GM12801 (cell line): ENCODE results near the gene SBNO2.

Experiments
- CTCF ChIP-seq: IDR thresholded peaks from one replicate; pipeline ENCODE4 v1.5.1; 2011; ENCODE audit warnings: control low read depth; ENCODE audit not compliant: insufficient read length; ENCODE audit errors: extremely low read depth

SBNO2 gene

GRCh38 chr19:1144741-1145140 is 29.3 kb downstream of the SBNO2 start:
- no peak for TF ChIP-seq CTCF

- TF ChIP-seq CTCF, result no peak
These were observed 30.2 kb downstream of the SBNO2 start for GRCh38 chr19:1143828-1144399.

GRCh38 chr19:1141944-1142343 is 32.1 kb downstream of the SBNO2 start:
- no peak for TF ChIP-seq CTCF

DNA sequence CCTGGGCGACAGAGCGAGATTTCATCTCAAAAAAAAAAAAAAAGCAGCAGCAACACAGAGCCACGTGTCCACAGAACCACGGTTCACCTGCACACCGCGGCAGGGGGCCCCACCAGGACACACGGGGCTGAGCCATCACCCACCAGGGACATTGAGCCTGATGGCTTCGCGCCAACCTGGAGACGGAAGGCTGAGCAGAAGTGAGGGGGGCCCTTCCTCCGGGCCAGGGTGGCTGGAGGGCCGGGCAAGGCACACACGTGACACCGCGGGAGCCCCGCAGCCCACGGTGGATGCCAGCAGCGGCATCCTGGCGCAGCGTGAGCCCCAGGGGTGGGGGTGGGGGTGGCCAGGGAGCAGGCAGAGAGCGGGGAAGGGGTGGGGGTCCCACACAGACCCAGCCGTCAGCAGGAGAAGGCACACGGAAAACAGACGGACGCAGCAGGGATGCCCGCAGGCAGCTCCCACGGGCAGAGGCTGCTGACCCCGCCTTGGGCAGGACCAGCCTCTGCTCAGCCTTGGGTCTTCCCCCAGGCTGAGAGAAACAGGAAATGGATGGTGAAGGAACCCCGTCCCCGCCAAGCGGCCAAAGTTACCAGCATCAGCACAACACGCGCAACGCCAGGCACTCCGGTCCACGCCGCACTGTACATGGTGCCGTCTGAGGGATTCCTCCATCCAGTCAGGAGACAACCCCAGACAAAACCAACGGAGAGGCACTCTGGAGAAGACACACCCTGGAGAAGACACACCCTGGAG is 33.6 kb downstream of the SBNO2 start:
- no peak for TF ChIP-seq CTCF

GRCh38 chr19:1139126-1139525 is 34.9 kb downstream of the SBNO2 start:
- no peak for TF ChIP-seq CTCF

GRCh38 chr19:1138121-1138520 is 35.9 kb downstream of the SBNO2 start:
- TF ChIP-seq CTCF, result no peak

DNA sequence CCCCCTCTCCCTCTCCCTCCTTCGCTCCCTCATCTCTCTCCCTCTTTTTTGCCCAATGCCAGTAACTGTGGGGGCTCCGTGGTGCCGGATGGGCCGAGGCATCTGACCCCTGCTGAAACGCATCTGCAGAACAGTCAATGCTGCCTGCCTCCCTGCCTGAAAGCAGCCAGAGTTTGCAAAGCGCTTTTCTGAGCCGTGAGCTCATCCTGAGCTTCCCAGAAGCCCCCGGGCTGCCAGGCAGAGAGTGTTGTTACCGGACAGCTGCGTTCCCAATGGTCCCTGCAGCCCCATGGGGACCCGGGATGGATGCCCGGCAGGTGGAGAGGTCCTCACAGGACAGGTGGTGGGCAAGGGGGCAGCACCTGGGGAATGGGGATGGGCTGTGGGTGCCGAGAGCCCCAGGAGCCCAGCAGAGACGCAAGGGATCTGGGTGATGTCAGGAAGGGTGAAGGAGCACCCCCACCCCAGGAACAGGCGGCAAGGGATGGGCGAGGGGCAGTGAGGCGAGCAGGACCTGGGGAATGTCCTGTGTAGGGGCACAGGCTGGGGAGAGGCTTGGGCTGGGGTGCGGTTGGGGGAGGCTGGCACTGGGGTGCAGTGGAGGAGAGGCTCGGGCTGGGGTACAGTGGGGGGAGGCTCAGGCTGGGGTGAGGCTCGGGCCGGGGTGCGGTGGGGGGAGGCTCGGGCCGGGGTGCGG is 37.3 kb downstream of the SBNO2 start:
- TF ChIP-seq CTCF, result no peak
